IPS DF 4.7 (cell line): ENCODE measurements around the gene SBNO2.
"Not testable (repeated sequence)": the region's sequence is repeated elsewhere in the genome, so short reads cannot be mapped to it uniquely, and the experiment has no call there.

Experiments used
- DNase-seq: peaks from one replicate; pipeline ENCODE4 v3.0.0-alpha.2; 2013; ENCODE audit warnings: low spot score; ENCODE audit errors: extremely low read depth

Gene SBNO2

DNA sequence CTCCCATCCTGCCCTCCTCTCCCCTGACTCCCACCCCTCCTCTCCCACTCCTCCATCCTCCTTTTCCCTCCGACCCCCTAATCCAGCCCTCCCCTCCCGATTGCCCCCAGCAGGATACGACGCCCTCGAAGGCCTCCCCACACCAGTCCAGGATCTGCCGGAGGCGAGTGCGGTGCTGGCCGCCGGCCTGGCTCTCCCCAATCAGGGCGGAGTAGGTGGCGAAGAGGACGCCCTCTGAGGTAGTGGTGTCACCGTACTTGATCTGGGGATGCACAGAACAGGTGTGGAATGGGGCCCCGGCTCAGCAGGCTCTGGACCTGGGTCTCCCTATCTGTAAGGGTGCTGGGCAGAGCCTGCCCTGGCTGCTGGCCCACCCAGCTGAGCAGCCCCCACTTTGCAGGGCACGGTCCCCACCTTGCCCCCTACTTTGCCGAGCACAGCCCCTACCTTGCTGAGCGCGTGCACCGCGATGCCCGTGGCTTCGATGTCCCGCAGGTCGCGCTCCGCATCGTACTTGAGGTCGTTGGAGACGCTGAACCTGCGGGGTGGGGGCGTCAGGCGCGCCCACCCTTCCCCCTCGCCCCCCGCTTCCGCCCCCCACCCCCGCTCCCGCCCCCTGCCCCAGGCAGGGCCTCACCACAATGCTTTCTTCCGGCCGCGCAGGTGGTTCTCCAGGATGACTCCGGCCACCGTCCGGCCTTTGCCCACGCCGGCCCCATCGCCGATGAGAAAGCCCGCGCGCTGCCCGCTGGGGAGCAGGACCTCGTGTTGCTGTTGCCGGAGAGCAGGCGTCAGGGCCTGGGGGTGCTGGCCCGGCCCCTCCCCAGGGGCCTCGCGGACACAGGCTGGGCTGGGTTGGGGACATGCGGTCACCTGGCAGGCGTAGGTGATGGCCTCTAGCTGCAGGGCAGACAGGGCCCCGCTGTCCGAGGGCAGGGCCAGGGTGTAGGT lies 51.8 kb downstream of the SBNO2 start:
- no peak for DNase-seq

DNA sequence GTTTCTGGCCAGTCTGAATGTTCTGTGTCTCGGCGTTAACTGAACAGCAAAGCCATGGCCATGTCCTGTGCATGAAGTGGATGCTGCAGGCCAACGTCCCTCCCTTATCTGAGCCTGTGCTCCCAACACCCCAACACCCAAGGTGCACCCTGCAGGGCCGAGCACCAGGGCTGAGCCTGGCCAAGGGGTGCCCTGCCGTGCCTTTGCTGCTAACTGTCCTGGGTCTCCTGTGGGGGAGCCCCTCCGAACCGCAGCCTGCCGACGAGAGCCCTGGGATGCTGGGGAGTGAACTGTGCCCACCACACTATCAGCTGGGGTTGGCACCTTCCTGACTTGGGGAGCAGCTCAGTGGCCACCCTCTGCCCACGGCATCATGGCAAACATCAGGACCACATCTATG lies 52.7 kb downstream of the SBNO2 start:
- DNase-seq = no peak

DNA sequence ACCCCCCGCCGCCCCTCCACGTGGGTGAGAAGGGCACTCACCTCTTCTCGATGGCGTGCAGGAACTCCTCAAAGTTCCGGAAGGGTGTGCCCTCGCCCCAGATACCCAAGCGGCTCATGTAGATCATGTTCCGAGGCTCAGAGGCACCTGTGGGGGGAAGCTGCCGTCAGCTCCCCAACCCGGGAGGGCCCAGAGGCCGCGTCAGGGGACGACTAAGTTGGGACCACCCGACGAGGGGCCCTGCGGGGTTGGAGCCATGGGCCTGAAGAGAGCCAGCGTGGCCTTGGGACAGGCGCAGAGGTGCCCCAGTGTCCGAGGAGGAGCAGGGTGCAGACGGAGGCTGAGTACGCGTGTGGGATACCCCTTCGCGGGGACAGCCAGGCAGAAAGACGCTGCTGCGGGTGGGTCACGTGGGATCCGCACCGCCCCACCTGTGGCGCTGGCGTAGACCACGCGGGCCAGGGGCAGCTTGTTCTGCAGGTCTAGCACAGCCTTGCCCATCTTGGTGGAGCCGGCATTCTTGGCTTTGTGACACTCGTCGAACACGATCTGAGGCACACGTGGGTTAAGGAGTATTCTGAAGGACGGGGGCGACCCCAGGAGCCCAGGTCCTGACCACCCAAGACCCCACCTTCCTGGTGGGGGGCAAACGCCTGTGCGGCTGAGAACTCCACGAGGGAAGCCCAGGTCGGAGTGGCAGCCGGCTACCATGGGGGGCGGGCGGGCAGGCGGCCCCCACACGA lies 54.4 kb downstream of the SBNO2 start:
- no peak for DNase-seq

DNA sequence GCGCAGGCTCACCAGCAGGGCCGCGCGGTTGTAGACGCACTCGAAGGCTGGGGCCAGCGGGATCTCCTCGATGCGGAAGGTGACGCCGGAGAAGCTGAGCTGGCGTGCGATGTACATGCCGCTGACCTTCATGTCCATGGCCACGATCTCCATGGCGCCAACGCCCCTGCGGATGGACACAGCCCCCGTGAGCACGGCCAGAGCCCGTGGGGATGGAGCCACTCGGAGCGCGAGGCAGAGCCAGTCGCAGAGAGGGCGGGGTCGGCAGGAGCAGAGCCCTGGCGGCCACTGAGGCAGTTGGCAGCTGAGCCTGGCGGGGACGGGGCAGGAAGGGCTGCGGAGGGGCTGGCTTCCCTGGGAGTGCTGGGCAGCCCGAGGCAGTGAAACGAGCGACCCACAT lies 55.1 kb downstream of the SBNO2 start:
- DNase-seq = no peak

DNA sequence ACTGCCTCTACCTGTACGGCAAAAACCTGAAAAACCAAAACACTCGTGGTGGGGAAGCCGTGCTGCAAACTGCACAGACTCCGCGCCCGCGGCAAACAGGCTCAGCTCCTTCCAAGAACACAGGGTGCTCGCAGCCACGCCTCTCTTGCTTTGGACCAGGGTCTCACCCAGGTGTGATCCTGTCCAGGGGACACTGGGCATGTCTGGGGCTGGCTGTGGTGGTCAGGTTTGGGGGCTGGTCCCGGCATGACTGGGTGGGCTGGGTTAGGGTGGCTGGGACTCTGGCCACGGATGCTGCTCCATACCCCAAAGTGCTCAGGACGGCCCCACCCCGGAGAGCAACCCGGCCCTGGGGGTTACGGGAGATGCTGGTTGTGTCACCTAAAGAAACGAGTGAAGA lies 56.4 kb downstream of the SBNO2 start:
- no peak for DNase-seq

DNA sequence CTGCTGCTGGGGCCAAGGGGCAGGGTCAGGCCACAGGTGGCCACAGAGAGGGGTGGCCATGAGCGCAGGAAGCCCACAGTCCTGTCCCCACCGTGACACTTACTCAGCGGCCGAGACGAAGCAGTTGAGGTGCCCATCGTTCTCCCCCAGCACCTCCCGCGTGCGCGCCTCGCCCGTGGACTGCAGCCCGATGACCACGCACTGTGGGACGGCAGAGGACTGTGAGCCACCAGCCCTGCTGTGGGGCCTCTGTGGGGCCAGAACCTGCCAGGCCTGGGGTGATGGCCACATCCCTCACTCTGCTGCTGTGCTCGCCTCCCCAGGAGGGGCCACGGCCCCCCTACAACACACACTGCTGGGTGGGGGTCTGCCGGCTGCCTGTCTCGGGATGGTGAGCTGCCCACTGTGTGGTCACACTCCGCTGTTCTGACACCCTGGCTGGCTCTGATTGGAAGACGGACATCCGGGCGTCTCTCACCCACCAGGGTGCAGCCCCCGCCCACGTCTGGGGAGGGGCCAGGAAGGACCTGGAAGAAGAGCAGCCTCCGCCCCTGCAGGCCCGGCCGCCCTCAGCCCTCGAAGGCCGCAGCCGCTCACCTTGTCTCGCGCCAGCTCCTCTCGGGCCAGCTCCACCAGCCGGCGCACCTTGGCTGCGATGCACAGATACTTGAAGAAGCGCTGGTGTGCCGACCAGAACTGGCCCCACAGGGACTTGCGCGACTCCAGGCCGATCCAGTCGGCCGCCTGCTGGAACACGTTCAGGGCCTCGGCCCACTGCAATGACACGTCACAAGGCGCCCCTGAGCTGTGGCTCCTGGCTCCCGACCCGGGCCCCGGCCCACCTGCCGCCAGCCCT lies 57.1 kb downstream of the SBNO2 start:
- no peak for DNase-seq

DNA sequence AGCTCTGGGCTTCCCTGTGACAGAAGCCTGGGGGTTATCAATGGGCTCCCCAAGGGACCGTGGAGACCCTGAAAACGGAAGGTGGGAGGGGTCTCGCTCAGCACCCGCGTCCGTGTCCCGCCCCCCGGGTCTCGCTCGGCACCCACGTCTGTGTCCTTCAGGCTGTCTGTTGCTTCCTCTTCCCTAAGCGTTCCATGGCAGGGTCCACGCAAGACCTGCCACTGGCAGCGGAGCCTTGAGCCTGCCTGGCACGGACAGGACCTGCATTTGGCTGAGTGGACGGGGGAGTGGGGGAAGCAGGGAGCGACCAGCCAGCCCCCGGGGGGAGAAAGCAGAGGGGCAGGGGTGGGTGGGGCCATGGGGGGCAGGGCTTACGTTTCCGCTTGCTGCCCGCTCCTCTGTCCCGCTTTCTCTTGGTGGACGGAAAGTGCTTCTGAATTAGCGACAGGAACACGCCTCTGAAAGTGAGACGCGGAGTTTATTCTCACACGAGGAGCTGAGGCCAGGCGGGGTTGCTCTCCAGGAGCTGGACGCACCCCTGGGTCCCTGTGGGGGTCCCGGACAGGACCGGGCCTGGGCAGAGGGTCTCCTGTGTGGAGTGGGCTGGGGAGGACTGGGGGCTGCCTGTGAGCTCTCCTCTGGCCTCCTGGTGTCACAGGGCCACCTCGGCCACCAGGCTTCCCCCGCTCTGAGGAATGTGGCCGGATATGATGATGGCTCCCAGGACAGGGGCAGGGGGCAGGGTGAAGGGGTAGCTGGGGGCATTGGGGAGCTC lies 58.2 kb downstream of the SBNO2 start:
- no peak for DNase-seq

DNA sequence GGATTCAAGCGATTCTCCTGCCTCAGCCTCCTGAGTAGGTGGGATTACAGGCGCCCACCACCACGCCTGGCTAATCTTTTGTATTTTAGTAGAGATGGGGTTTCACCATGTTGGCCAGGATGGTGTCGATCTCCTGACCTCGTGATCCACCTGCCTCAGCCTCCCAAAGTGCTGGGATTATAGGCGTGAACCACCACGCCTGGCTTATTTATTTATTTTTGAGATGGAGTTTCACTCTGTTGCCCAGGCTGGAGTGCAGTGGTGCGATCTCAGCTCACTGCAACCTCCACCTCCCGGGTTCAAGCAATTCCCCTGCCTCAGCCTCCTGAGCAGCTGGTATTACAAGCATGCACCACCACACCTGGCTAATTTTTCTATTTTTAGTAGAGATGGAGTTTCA lies 59.3 kb downstream of the SBNO2 start:
- DNase-seq = not testable (repeated sequence)

DNA sequence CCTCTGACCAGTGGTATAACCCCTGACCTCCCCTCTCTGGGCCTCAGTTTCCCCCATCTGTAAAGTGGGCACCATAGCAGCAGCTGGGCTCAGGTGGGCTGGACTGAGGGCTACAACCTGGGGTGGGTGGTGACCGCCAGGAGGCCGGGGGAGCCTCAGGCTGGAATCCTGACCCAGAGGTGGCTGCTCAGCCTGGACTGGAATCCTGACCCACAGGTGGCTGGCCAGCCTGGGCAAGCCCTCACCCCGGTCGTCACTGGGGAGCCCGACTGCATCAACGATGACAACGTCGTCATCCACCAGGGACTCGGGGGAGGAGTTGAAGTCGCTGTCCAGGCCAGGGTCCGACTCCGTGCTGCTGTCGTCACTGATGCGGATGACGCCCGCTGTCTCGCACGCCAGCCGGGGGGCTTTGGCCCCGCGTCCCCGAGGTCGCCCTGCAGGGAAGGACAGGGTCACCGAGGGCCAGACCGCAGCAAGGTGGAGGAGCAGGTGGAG lies 60.0 kb downstream of the SBNO2 start:
- no peak for DNase-seq

DNA sequence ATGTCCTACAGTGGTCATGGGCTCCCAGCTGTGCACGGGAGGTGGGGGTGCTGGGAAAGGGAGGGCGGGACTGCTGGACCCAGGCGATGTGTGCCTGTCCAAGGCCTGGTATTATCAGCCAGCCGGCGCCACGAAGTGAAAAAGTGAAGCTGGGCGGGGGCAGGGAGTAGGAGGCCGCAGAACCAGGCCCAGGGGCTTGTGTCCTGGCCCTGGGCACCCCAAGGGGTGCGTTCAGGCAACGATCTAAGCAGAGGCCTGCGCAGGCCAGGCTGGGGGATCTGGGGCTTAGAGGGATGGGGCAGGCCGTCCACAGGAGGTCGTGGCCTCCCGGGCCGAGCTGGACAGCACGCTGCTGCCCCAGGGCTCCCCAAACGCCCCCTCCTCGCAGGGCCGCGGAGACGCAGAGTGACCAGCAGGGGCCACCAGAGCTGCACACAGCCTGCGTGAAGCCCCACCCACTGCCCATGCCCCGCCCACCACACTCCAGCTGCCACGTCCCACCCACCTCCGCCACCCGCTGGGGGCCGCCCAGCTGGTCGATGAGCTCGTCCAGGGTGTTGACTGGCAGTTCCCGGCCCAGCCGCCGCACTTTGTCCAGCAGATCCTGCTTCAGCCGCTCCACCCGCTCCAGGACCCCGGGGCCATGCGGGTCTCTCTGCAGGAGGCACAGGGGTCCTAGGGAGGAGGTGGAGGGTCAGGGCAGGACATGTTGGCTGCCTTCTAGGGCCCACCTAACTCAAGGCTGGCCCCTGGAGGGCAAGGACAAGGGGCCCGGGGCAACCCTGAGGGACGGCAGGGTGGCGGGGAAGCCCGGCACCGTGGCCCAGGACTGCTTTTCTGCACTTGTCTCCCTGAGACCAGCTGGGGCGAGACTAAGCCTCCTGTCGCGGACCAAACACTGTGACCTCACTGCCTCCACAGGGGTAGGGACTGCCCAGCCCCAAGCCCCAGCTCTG lies 60.8 kb downstream of the SBNO2 start:
- no peak for DNase-seq

DNA sequence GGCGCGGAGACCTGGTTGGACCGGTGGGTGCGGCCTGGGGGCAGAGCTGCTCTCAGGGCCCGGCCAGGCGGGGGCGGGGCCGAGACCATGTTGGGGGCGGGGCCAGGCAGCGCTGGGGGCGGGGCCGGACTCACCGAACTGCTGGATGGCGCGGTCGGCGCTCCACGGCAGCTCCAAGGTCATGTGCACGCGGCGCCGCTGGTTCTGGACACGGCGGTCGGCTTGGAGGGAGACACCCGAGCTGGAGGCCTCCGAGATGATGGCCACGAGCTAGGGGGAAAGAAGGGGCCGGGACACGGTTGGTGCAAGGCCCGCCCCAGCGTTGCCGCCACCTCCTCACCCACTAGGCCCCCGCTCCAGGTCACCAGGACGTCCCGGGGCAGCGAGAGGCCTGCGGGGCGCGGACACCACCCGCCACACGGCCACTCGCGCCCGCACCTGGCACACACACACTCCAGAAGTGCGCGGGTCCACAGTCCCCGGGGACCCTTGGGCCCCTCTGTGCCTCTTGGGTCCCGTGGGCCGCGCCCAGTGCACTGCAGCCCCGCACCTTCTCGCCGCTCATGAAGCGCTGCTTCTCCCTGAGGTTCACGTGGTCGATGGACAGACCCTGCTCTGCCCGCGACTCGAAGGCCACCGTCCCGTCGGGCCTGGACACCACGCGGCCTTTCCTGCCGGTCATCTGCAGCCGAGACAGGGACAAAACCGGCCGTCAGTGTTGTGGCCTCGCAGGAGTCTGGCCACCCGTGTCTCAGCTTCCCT lies 61.6 kb downstream of the SBNO2 start:
- DNase-seq = no peak

DNA sequence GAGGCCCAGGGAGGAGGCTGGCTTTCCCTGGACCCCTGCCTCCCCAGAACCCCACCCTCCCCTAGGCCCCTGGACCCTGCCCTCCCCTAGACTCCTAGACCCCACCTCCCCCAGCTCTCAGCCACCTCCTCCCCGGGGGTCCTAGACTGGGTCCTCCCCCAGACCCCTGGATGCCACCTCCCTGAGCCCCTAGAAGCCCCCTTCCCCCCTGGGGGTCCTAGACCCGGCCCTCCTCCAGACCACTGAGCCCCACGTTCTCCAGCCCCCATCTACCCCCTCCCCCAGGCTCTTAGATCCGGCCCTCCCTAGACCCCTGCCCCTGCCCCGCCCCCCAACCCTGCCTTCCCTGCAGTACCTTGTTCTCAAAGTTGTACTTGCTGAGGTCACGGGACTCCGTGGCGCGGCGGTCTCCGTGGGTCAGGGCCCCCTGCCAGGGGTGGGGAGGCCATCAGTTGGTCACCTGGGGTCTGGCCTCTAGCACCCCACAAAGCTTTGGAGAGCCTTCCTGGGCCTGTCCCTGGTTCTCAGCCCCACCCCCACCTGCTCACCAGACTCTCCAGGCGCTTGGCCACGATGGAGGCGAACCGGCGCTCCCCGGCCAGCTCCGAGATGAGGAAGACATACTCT lies 62.3 kb downstream of the SBNO2 start:
- DNase-seq = no peak

DNA sequence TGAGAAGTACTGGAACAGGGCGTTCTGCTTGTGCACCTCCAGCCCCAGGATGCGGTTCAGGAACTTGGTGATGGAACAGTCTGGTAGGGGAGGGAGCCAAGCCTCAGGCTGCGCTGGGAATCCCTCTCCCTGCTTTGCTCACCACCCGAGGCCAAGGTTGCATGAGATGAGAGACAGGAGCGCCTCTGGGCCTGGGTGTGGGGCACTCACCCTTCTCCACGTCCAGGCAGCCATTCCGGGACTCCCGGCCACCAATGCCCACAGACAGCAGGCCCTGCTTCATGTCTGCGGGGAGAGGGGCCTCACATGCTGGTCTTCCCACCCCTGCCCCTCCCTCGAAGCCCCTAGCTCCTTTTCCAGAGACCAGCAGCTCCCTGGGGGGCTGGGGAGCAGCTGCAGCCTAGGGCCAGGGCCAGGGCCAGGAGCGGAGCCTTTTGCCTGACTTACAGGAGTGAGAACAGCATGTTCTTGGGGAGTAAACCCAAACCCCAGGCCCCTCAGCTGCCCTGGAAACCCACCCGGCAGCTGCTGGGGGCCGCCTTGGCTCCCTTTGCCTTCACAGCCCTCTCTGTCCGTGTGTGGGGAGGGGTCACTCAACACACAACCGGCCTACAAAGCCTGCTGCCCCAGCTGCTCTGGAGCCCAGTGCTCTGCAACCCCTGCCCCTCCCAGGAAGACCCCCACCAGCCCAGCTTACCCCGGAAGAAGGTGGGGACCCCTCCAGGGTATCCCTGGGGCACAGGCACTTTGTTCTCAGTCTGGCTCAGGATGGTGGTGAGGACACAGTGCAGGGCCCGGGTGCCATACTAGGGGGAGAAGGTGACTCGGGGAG lies 63.0 kb downstream of the SBNO2 start:
- no peak for DNase-seq

DNA sequence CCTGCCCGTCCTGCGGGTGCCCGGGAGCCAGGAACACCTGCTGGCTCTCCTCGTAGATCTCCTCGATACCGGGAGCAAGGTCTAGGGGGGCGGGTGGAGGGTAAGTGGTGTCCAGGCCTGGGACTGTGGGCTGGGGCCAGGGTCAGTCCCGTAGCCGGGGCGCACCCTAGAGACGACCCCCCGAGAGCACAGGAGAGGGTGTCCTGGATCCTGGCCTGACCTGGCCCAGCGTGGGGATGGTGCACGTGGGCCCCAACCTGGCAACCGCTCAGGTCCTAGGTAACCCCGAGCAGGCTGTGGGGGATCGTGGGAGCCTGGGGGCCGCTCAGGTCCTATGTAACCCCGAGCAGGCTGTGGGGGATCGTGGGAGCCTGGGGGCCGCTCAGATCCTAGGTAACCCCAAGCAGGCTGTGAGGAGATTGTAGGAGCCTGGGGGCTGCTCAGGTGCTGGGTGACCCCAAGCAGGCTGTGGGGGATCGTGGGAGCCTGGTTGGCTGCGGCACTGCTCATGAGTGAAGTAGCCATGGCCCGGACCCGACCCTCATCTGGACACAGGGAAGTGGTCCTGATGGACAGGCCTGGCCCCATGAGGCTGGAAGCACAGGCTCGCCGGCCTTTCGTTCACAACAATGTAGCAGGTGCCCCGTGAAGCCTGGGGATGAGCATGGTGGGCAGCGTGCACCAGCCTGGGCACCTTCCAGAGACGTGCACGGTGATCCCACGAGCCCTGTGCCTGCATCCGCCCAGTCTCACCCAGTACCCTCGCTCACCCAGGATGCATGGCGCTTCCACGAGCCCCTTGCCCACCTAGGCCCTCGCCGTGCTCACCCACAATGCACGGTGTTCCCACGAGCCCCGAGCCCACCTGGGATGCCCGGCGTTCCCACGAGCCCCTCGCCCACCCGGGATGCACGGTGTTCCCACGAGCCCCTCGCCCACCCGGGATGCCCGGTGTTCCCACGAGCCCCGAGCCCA lies 64.1 kb downstream of the SBNO2 start:
- no peak for DNase-seq

DNA sequence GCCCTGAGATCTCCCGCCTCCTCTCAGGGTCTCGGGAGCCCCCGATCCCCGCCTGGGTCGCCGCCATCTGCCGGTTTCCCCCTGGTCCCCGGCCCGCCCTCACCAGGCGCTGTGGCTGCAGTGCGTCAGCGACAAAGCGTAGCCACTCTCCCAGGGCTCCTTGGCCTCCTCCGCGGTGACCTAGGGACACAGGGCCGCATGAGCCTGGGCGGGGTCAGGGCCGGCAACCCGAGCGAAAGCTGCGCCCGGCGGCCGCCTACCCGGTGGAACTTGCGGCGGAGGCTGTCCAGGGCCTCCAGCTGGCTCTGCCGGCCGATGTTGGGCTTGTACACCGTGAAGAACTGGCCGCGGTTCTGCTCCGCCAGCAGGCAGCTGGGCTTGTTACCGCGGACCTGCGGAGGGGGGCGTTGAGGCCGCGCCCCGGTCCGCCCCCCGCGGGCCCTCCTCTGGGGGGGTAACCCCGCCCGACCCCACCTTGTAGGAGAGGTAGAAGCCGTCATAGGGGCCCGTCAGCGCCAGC lies 65.0 kb downstream of the SBNO2 start:
- no peak for DNase-seq
